Neuronal stem cell (in vitro differentiated cells): ENCODE results near the gene SMIM32.

Source experiments
- DNase-seq: peaks from one replicate; pipeline ENCODE4 v3.0.0-alpha.2; 2013; ENCODE audit warnings: low spot score
- H2AFZ ChIP-seq: one replicate; pipeline ENCODE4 v1.6.1; 2013; ENCODE audit warnings: mild to moderate bottlenecking, low read length, inconsistent platforms
- H2AK5ac ChIP-seq: 2 replicates; pipeline ENCODE4 v1.6.1; 2013; ENCODE audit warnings: low read depth, mild to moderate bottlenecking, inconsistent platforms, low read length, moderate library complexity, mixed read lengths
- H2BK120ac ChIP-seq: 2 replicates; pipeline ENCODE4 v1.6.1; 2013; ENCODE audit warnings: low read depth, mild to moderate bottlenecking, inconsistent platforms, low read length, moderate library complexity, mixed read lengths
- H2BK12ac ChIP-seq: one replicate; pipeline ENCODE4 v1.6.1; 2013; ENCODE audit warnings: low read length, inconsistent platforms
- H2BK15ac ChIP-seq: 2 replicates; pipeline ENCODE4 v1.6.1; 2013; ENCODE audit warnings: mild to moderate bottlenecking, low read length, inconsistent platforms, mixed read lengths
- H2BK5ac ChIP-seq: one replicate; pipeline ENCODE4 v1.6.1; 2013; ENCODE audit warnings: inconsistent platforms, mild to moderate bottlenecking, low read length, moderate library complexity
- H3K14ac ChIP-seq: one replicate; pipeline ENCODE4 v1.6.1; 2013; ENCODE audit warnings: low read length, inconsistent platforms
- H3K18ac ChIP-seq: 2 replicates; pipeline ENCODE4 v1.6.1; 2013; ENCODE audit warnings: low read length, inconsistent platforms
- H3K23ac ChIP-seq: 2 replicates; pipeline ENCODE4 v1.6.1; 2013; ENCODE audit warnings: low read depth, mild to moderate bottlenecking, mixed read lengths, low read length, inconsistent platforms; ENCODE audit not compliant: poor library complexity
- H3K27ac ChIP-seq: replicated peaks from 3 replicates; pipeline ENCODE4 v1.5.1; 2013; ENCODE audit warnings: low read length, inconsistent platforms
- H3K27me3 ChIP-seq, 3 experiments: 2 replicates each; pipeline ENCODE4 v1.6.1; 2013; ENCODE audit warnings: low read length in 3 of 3, mild to moderate bottlenecking in 2 of 3, inconsistent platforms in 1 of 3, low read depth in 1 of 3, mixed read lengths in 1 of 3, moderate library complexity in 1 of 3; ENCODE audit not compliant: control insufficient read depth in 3 of 3, insufficient read depth in 3 of 3
- H3K36me3 ChIP-seq, 2 donors: replicated peaks in 1 of 2; 2 replicates each; pipeline ENCODE4 v1.6.1; 2013; ENCODE audit warnings: low read length in 2 of 2; ENCODE audit not compliant: control insufficient read depth in 2 of 2, insufficient read depth in 2 of 2
- H3K4ac ChIP-seq: 2 replicates; pipeline ENCODE4 v1.6.1; 2013; ENCODE audit warnings: inconsistent platforms, mild to moderate bottlenecking, low read length, moderate library complexity
- H3K4me1 ChIP-seq, 2 donors: 1 replicate in 1 of 2; 2 replicates in 1 of 2; pipeline ENCODE4 v1.6.1; 2013; ENCODE audit warnings: low read length in 2 of 2, low read depth in 1 of 2; ENCODE audit not compliant: control insufficient read depth in 2 of 2, insufficient read depth in 1 of 2
- H3K4me2 ChIP-seq: one replicate; pipeline ENCODE4 v1.6.1; 2013; ENCODE audit warnings: mild to moderate bottlenecking, low read length, inconsistent platforms; ENCODE audit not compliant: insufficient read depth, poor library complexity, severe bottlenecking
- H3K4me3 ChIP-seq, 2 donors: 2 replicates each; pipeline ENCODE4 v1.5.1; 2013; ENCODE audit warnings: low read length in 2 of 2, mild to moderate bottlenecking in 2 of 2, inconsistent platforms in 1 of 2, moderate library complexity in 1 of 2
- H3K79me1 ChIP-seq: one replicate; pipeline ENCODE4 v1.6.1; 2013; ENCODE audit warnings: low read depth, mild to moderate bottlenecking, inconsistent platforms, low read length, moderate library complexity
- H3K9ac ChIP-seq: one replicate; pipeline ENCODE4 v1.6.1; 2013; ENCODE audit warnings: mild to moderate bottlenecking, low read depth, low read length, inconsistent platforms; ENCODE audit not compliant: poor library complexity
- H3K9me3 ChIP-seq, 2 donors: replicated peaks in 1 of 2; 2 replicates each; pipeline versions ENCODE3 to v1.6.1; 2013; ENCODE audit warnings: low read length in 2 of 2, mild to moderate bottlenecking in 2 of 2, inconsistent platforms in 1 of 2, low read depth in 1 of 2, mixed read lengths in 1 of 2, moderate library complexity in 1 of 2; ENCODE audit not compliant: control insufficient read depth in 2 of 2, insufficient read depth in 1 of 2
- H4K8ac ChIP-seq: one replicate; pipeline ENCODE4 v1.6.1; 2013; ENCODE audit warnings: low read depth, mild to moderate bottlenecking, inconsistent platforms, low read length, moderate library complexity
- H4K91ac ChIP-seq: one replicate; pipeline ENCODE4 v1.6.1; 2013; ENCODE audit warnings: low read length, low read depth, mild to moderate bottlenecking, inconsistent platforms; ENCODE audit not compliant: poor library complexity
- WGBS, 2 donors: extraction: QIAGEN DNeasy Blood & Tissue Kit; methylation state at CpG; one replicate each; pipeline ENCODE4 v1.1.7; 2013; ENCODE audit warnings: missing lambda C conversion rate in 2 of 2, mixed read lengths in 1 of 2; ENCODE audit not compliant: insufficient read length in 2 of 2, insufficient replicate concordance in 1 of 2; ENCODE audit errors: extremely low coverage in 2 of 2; 5-methylcytosine and 5-hydroxymethylcytosine counted together

SMIM32 gene

DNA sequence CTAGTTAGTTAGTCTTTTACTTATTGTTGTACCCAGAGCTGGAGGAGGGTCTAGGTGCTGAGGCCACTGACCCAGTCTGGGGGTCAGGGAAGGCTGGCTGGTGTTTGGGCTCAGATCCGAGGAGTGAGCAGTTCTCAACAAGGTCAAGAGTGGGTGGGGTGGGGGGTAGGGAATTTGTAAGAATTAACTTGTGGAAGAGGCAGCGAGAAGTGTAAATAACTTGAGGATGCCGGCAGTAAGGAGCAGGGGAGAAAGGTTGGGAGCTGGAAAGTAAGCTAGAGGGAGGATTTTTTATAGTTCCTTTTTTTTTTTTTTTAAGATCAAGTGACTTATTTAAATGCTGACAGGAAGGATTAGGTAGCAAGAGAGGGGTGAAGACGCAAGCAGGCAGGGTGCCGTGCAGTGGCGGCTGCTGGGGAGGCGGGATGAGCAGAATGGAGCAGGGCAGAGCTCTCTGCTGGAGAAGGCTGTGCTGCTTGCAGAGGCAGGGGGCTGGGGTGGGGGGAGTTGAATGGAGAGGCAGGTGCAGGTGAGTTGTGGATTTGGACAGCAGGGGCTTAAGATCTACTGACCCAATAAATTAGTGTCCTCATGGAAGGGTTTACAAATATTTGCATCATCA, 35.3 kb upstream of the SMIM32 start:
- Histone ChIP-seq H4K8ac (no peak overlapping the region), H3K18ac (peak overlapping the region; percentile 36), H3K9me3 (no peaks in the 10 kb centered on the region), H3K4me3 (no peak overlapping the region), H3K14ac (no peak overlapping the region), H2BK12ac (no peak overlapping the region), H3K4me1 (peaks cover 6 to 15% of the 10 kb centered on the region in 2 donors), H3K27me3 (peaks cover 0 to 34% (median 0%) of the 10 kb centered on the region in 3 experiments), H2BK5ac (no peak overlapping the region), H2BK120ac (no peak overlapping the region), H3K23ac (no peak overlapping the region), H2AK5ac (no peak overlapping the region), H3K4ac (no peak overlapping the region), H3K4me2 (no peak overlapping the region), H3K9ac (no peak overlapping the region), H3K79me1 (no peaks in the 10 kb centered on the region), H4K91ac (no peak overlapping the region), H2AFZ (no peak overlapping the region), H2BK15ac (no peak overlapping the region), H3K36me3 (no peaks in the 10 kb centered on the region), H3K27ac (no peak overlapping the region)
- no CpG with 5 or more reads among the region's 7 CpGs for WGBS, 2 donors
- DNase-seq = no peak

DNA sequence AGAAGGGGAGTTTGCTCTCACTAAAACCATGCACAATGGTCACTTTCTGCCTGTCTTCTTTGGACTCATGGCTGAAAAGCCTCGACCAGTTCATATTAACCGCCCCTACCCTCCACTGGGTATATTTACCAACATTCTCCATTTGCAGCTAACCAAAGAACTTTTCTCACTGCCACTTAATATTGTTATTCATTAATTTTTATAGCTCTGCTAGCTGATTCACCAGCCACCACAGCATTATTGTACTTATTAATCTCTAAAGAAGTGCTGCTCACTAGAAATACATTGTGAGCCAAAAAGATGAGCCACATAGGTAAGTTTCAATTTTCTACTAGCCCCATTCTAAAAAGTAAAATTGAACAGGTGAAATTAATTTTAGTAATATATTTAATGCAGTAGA, 33.4 kb upstream of the SMIM32 start:
- no peak for DNase-seq
- no peaks in the 10 kb centered on the region for H3K36me3 ChIP-seq
- WGBS, 2 donors = no CpG with 5 or more reads among the region's 2 CpGs
- H3K14ac ChIP-seq = no peak overlapping the region
- H3K9ac ChIP-seq = no peak overlapping the region
- H3K79me1 ChIP-seq = no peaks in the 10 kb centered on the region
- no peak overlapping the region for H2BK12ac ChIP-seq
- peaks cover 0 to 26% (median 0%) of the 10 kb centered on the region in 3 experiments for H3K27me3 ChIP-seq
- H2BK15ac ChIP-seq = no peak overlapping the region
- H3K4me2 ChIP-seq = no peak overlapping the region
- no peak overlapping the region for H3K27ac ChIP-seq
- no peak overlapping the region for H4K91ac ChIP-seq
- H3K4me3 ChIP-seq = no peak overlapping the region
- H2AK5ac ChIP-seq = no peak overlapping the region
- no peak overlapping the region for H2AFZ ChIP-seq
- no peak overlapping the region for H2BK5ac ChIP-seq
- H3K23ac ChIP-seq = no peak overlapping the region
- no peak overlapping the region for H4K8ac ChIP-seq
- no peak overlapping the region for H2BK120ac ChIP-seq
- H3K18ac ChIP-seq = no peak overlapping the region
- H3K4ac ChIP-seq = no peak overlapping the region
- H3K4me1 ChIP-seq = peaks cover 6 to 15% of the 10 kb centered on the region in 2 donors
- no peaks in the 10 kb centered on the region for H3K9me3 ChIP-seq

DNA sequence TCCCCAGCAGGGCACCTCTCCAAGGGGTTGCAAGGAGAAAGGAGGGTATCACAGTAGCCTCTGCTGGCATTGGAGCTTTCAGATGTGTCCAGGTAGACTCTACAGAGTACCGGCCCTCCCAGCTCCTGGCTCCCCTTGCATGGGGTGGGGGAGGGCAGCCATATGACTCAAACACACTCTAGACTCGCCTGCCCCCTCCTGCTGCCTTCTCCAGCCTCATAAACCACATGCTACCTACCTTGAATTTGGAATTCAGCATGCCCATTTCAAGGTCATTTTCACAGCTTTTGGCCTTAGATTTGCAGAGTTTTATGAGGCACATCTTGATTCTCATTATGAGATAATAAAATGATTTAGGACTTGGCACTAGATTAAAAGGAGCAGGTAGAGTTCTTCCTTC, 32.8 kb upstream of the SMIM32 start:
- no peaks in the 10 kb centered on the region for H3K9me3 ChIP-seq
- H2AK5ac ChIP-seq = no peak overlapping the region
- H3K4me3 ChIP-seq = no peak overlapping the region
- H3K14ac ChIP-seq = no peak overlapping the region
- no peak overlapping the region for H3K4ac ChIP-seq
- no peak overlapping the region for H4K91ac ChIP-seq
- no peak overlapping the region for H2BK120ac ChIP-seq
- no CpG with 5 or more reads among the region's 2 CpGs for WGBS, 2 donors
- H2AFZ ChIP-seq = no peak overlapping the region
- H3K4me1 ChIP-seq = peaks cover 6 to 13% of the 10 kb centered on the region in 2 donors
- no peaks in the 10 kb centered on the region for H3K79me1 ChIP-seq
- H3K27ac ChIP-seq = no peak overlapping the region
- H3K36me3 ChIP-seq = no peaks in the 10 kb centered on the region
- no peak overlapping the region for H3K9ac ChIP-seq
- no peak overlapping the region for H2BK12ac ChIP-seq
- H3K18ac ChIP-seq = no peak overlapping the region
- H2BK15ac ChIP-seq = no peak overlapping the region
- no peak overlapping the region for H3K4me2 ChIP-seq
- no peak overlapping the region for H4K8ac ChIP-seq
- DNase-seq = no peak
- peaks cover 0 to 26% (median 0%) of the 10 kb centered on the region in 3 experiments for H3K27me3 ChIP-seq
- no peak overlapping the region for H2BK5ac ChIP-seq
- H3K23ac ChIP-seq = no peak overlapping the region

DNA sequence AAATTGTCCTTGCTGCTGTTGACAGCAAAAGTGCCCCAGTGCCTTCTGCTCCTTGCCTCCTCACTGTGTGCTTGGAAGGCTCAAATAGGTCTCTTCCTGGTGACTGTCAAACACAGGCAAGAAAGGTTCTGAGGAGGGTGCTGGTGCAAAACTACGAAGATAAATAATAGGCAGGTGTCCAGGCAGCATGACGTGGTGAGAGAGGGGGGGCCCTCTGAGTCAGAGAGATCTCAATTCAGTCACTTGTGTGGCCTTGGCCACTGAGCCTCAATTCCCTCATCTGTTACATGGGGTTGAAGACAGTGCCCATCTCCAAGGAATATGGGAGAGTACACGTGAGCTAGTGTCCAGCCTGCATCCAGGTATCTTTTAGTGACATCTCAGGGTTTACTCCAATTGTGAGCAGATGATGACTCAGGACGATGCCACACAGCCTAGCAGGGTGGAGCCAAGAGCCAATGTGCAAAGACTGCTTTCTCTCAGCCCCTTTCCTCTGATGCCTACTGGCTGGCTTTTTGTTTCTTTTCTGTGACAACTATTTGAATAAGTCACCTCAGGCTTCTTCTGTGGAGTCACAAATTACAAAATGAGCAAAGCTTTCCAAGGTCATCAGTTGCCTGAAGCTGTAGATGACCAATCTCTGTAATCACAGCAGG, 29.7 kb upstream of the SMIM32 start:
- no peak overlapping the region for H3K4ac ChIP-seq

More for the DNA sequence above, 29.7 kb upstream of the SMIM32 start:
- no peak for DNase-seq
- Histone ChIP-seq H3K9me3 (no peaks in the 10 kb centered on the region), H2AK5ac (no peak overlapping the region), H3K4me2 (no peak overlapping the region), H3K4me1 (no peaks in the 10 kb centered on the region), H3K9ac (no peak overlapping the region), H3K36me3 (no peaks in the 10 kb centered on the region), H3K4me3 (no peak overlapping the region), H2AFZ (no peak overlapping the region), H4K8ac (no peak overlapping the region), H3K23ac (no peak overlapping the region), H3K14ac (no peak overlapping the region), H3K18ac (no peak overlapping the region), H2BK15ac (no peak overlapping the region), H4K91ac (no peak overlapping the region), H3K27ac (no peak overlapping the region), H2BK5ac (no peak overlapping the region), H3K27me3 (peaks cover 0 to 17% (median 0%) of the 10 kb centered on the region in 3 experiments), H2BK12ac (no peak overlapping the region), H3K79me1 (no peaks in the 10 kb centered on the region), H2BK120ac (no peak overlapping the region)
- WGBS, 2 donors = no CpG with 5 or more reads among the region's 4 CpGs
